HFFc6 (cell line): ENCODE measurements around the gene MSANTD2. TPM values are rescaled to one million over a fixed set of nuclear protein-coding genes. Genes with fewer than 3 reads are reported as not detected.

Experiments used
- DNase-seq: peaks from one replicate; pipeline ENCODE4 v3.0.0-alpha.2; 2018
- H3K27ac Mint-ChIP-seq: 2 replicates; pipeline ENCODE4 v1.8.0; 2020; ENCODE audit warnings: mild to moderate bottlenecking, mixed read lengths
- H3K27me3 Mint-ChIP-seq: 2 replicates; pipeline ENCODE4 v1.8.0; 2021; ENCODE audit warnings: mild to moderate bottlenecking, moderate library complexity, mixed read lengths; ENCODE audit not compliant: insufficient read depth
- H3K36me3 Mint-ChIP-seq: 2 replicates; pipeline ENCODE4 v1.8.0; 2021; ENCODE audit warnings: low read depth, mixed read lengths
- H3K4me1 Mint-ChIP-seq: 2 replicates; pipeline ENCODE4 v1.8.0; 2020; ENCODE audit warnings: low read depth, mixed read lengths
- H3K4me3 Mint-ChIP-seq: 2 replicates; pipeline ENCODE4 v1.8.0; 2020; ENCODE audit warnings: mild to moderate bottlenecking, moderate library complexity, mixed read lengths
- H3K9me3 Mint-ChIP-seq: 2 replicates; pipeline ENCODE4 v1.8.0; 2020; ENCODE audit warnings: mild to moderate bottlenecking, mixed read lengths
- CTCF ChIP-seq: fragments of 200-600 bp; sonication (generic); IDR thresholded peaks from 2 replicates; pipeline ENCODE4 v1.5.0; 2021; ENCODE audit warnings: antibody characterized with exemption, mild to moderate bottlenecking
- total RNA-seq, 6 experiments: library from RNA; stranded (reverse); fragmentation: NEBNext Ultra II Directional; extraction: Animal tissue kit (Norgen Biotek cat#: 25700); gene quantifications; 2 replicates in 1 of 6; 3 replicates in 5 of 6; pipeline ENCODE4 v1.2.3, GENCODE V29; 2021

The MSANTD2 gene
- total RNA-seq, 6 experiments from 2014 or later = 4.4 to 7.1 (median 5.8) TPM

GRCh38 chr11:124821995-124822730 lies 22.0 kb upstream of the MSANTD2 start:
- H3K9me3 Mint-ChIP-seq = no peaks in the 10 kb centered on the region
- no peak overlapping the region for H3K27ac Mint-ChIP-seq
- H3K4me3 Mint-ChIP-seq = no peak overlapping the region
- DNase-seq = no peak
- no peak for TF ChIP-seq CTCF
- H3K27me3 Mint-ChIP-seq = peaks cover 58% of the 10 kb centered on the region
- H3K36me3 Mint-ChIP-seq = no peaks in the 10 kb centered on the region; the same call in 1 of the 2 replicates
- no peaks in the 10 kb centered on the region; the same call in 1 of the 2 replicates for H3K4me1 Mint-ChIP-seq

- Mint-ChIP-seq H3K4me3 (no peak overlapping the region), H3K36me3 (no peaks in the 10 kb centered on the region; the same call in 1 of the 2 replicates), H3K27me3 (peaks cover 37% of the 10 kb centered on the region), H3K4me1 (peaks cover 23% of the 10 kb centered on the region), H3K9me3 (no peaks in the 10 kb centered on the region), H3K27ac (no peak overlapping the region)
- no peak for DNase-seq
- no peak for TF ChIP-seq CTCF
These were observed 16.8 kb upstream of the MSANTD2 start for GRCh38 chr11:124817036-124817435.

- no peak overlapping the region for H3K4me3 Mint-ChIP-seq
- DNase-seq = no peak
- H3K4me1 Mint-ChIP-seq = peaks cover 30% of the 10 kb centered on the region
- H3K36me3 Mint-ChIP-seq = no peaks in the 10 kb centered on the region; the same call in 1 of the 2 replicates
- no peak for TF ChIP-seq CTCF
- peaks cover 25% of the 10 kb centered on the region for H3K27me3 Mint-ChIP-seq
- no peaks in the 10 kb centered on the region for H3K9me3 Mint-ChIP-seq
- no peak overlapping the region for H3K27ac Mint-ChIP-seq
These were observed 14.5 kb upstream of the MSANTD2 start for GRCh38 chr11:124814739-124815138.

DNA sequence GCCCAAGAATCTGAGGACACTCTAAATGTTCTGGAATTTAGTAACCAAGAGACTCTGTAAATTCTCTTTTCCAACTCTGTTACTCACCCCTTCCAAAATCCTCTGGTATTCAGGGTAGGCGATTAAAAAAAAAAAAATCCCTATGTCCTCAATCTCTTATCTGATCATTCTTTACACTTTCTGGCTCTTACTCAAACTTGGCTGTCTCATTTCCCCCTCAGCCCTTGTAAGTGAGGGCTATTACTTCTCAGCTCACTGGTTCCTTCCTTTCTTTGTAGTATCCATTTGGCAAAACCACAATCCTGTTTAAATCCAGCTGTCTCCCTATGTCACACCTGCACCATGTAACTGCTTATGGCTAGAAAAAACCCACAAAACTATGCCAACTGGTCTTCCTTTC lies 12.7 kb upstream of the MSANTD2 start:
- Mint-ChIP-seq H3K27ac (no peak overlapping the region), H3K4me3 (no peak overlapping the region), H3K27me3 (peaks cover 21% of the 10 kb centered on the region), H3K4me1 (peaks cover 30% of the 10 kb centered on the region), H3K9me3 (no peaks in the 10 kb centered on the region), H3K36me3 (no peaks in the 10 kb centered on the region; the same call in 1 of the 2 replicates)
- DNase-seq = peak; percentile 35
- no peak for TF ChIP-seq CTCF

DNA sequence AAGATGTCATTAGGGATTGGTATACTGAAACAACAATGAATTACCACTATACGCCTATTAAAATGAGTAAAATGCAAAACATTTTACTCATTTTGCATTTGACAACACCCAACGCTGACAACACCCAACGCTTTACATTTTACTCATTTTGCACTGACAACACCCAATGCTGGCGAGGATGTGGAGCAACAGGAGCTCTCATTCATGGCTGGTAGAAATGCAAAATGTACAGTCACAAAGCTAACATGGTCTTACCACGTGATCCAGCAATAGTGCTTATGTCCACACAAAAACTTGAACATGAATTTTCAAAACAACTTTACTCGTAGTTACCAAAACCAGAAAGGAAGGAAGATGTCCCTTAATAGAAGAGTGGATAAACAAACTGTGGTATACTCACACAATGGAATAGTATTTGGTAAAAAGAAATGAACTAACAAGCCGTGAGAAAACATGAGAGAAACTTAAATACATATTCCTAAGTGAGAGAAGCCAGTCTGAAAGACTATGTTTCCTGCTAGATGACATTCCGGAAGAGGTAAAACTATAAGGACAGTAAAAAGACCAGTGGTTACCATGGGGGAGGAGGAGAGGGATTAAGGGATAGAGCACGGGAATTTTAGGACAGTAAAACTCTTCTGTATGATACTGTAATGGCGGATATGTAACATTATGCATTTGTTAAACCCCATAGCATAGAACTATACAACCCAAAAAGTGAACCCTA lies 11.4 kb upstream of the MSANTD2 start:
- H3K4me3 Mint-ChIP-seq = no peak overlapping the region
- H3K4me1 Mint-ChIP-seq = peaks cover 36% of the 10 kb centered on the region
- no peak overlapping the region for H3K27ac Mint-ChIP-seq
- no peaks in the 10 kb centered on the region for H3K9me3 Mint-ChIP-seq
- H3K27me3 Mint-ChIP-seq = peaks cover 11% of the 10 kb centered on the region
- no peaks in the 10 kb centered on the region for H3K36me3 Mint-ChIP-seq
- DNase-seq = no peak
- no peak for TF ChIP-seq CTCF
